ENCODE results near the gene AASDH. TPM values are rescaled to one million over a fixed set of nuclear protein-coding genes. Genes with fewer than 3 reads are reported as not detected.
A peak's percentile ranks its signal among the peaks of the same experiment; 100 is the strongest.

AASDH gene
- total and polyA plus RNA-seq, 7 experiments from 2014 or later, result 10.2 to 26.8 (median 15.8) TPM

- DNase-seq (no peak), ATAC-seq (no peak)
- intact Hi-C loops (cut with micrococcal nuclease), result loop anchor here in 1 of 2 donors (10.0 kb wide), 1 partner anchor 1123 kb away; no protein-coding TSS in a partner anchor
- Mint-ChIP-seq H3K4me1 (peaks cover 0 to 5% (median 0%) of the 10 kb centered on the region in 7 donors), H3K27ac (no peak overlapping the region), H3K36me3 (no peaks in the 10 kb centered on the region), H3K4me3 (no peak overlapping the region), H3K27me3 (peaks cover 0 to 4% (median 0%) of the 10 kb centered on the region in 5 donors), H3K9me3 (peaks cover 0 to 2% (median 0%) of the 10 kb centered on the region in 11 donors)
- no peaks in the 10 kb centered on the region for H3K27me3 ChIP-seq (ENCODE audit: control insufficient read depth in 2 of 2, insufficient read depth in 2 of 2, low read length in 2 of 2)
- CTCF ChIA-PET, result no interaction called here
- no peaks in the 10 kb centered on the region for H3K36me3 ChIP-seq (ENCODE audit: control insufficient read depth in 2 of 3, insufficient read depth in 3 of 3, low read length in 3 of 3)
- H3K27ac ChIP-seq (ENCODE audit: low read depth, low read length), result no peak overlapping the region
- H3K4me1 ChIP-seq (ENCODE audit: control insufficient read depth in 2 of 2, insufficient read depth in 2 of 2, low read length in 2 of 2), result no peaks in the 10 kb centered on the region
- no peak overlapping the region for H3K4me3 ChIP-seq (ENCODE audit: low read length)
- POLR2A ChIA-PET, result no interaction called here
- H3K9me3 ChIP-seq (ENCODE audit: control insufficient read depth in 2 of 3, low read length in 3 of 3), result no peaks in the 10 kb centered on the region
These were observed 79.9 kb downstream of the AASDH start for GRCh38 chr4:56307423-56307822.

GRCh38 chr4:56305390-56305789 is 81.9 kb downstream of the AASDH start:
- Mint-ChIP-seq H3K4me1 (peaks cover 0 to 16% (median 12%) of the 10 kb centered on the region in 7 donors), H3K36me3 (no peaks in the 10 kb centered on the region), H3K27ac (no peak overlapping the region), H3K27me3 (peaks cover 0 to 9% (median 0%) of the 10 kb centered on the region in 5 donors), H3K4me3 (no peak overlapping the region), H3K9me3 (peaks cover 0 to 2% (median 0%) of the 10 kb centered on the region in 11 donors)
- H3K4me1 ChIP-seq (ENCODE audit: control insufficient read depth in 2 of 2, insufficient read depth in 2 of 2, low read length in 2 of 2), result no peaks in the 10 kb centered on the region
- H3K27me3 ChIP-seq (ENCODE audit: control insufficient read depth in 2 of 2, insufficient read depth in 2 of 2, low read length in 2 of 2), result no peaks in the 10 kb centered on the region
- H3K9me3 ChIP-seq (ENCODE audit: control insufficient read depth in 2 of 3, low read length in 3 of 3), result no peaks in the 10 kb centered on the region
- POLR2A ChIA-PET, result no interaction called here
- no peak for ATAC-seq
- intact Hi-C loops (cut with micrococcal nuclease), result loop anchor here in 1 of 2 donors (10.0 kb wide), 1 partner anchor 1121 kb away; no protein-coding TSS in a partner anchor
- DNase-seq, result no peak
- CTCF ChIA-PET, result no interaction called here
- no peaks in the 10 kb centered on the region for H3K36me3 ChIP-seq (ENCODE audit: control insufficient read depth in 2 of 3, insufficient read depth in 3 of 3, low read length in 3 of 3)
- H3K27ac ChIP-seq (ENCODE audit: low read depth, low read length), result no peak overlapping the region
- no peak overlapping the region for H3K4me3 ChIP-seq (ENCODE audit: low read length)

GRCh38 chr4:56303921-56304320 is 83.4 kb downstream of the AASDH start:
- Mint-ChIP-seq H3K36me3 (no peaks in the 10 kb centered on the region), H3K27me3 (peaks cover 0 to 11% (median 0%) of the 10 kb centered on the region in 5 donors), H3K9me3 (peaks cover 0 to 2% (median 0%) of the 10 kb centered on the region in 11 donors), H3K4me3 (no peak overlapping the region), H3K27ac (peak overlapping the region in 1 of 9 donors; percentile 72), H3K4me1 (peaks cover 0 to 17% (median 13%) of the 10 kb centered on the region in 7 donors)
- ChIA-PET CTCF (interaction anchor here (0.7 kb wide), 1 partner anchor 524 kb away, joined by 3 read pairs; no protein-coding TSS in a partner anchor), POLR2A (no interaction called here)
- ATAC-seq, result no peak
- Histone ChIP-seq H3K27ac (ENCODE audit: low read depth, low read length) (no peak overlapping the region), H3K4me1 (ENCODE audit: control insufficient read depth in 2 of 2, insufficient read depth in 2 of 2, low read length in 2 of 2) (no peaks in the 10 kb centered on the region), H3K36me3 (ENCODE audit: control insufficient read depth in 2 of 3, insufficient read depth in 3 of 3, low read length in 3 of 3) (no peaks in the 10 kb centered on the region), H3K4me3 (ENCODE audit: low read length) (no peak overlapping the region), H3K27me3 (ENCODE audit: control insufficient read depth in 2 of 2, insufficient read depth in 2 of 2, low read length in 2 of 2) (no peaks in the 10 kb centered on the region), H3K9me3 (ENCODE audit: control insufficient read depth in 2 of 3, low read length in 3 of 3) (no peaks in the 10 kb centered on the region)
- intact Hi-C loops (cut with micrococcal nuclease), result loop anchor here (5.0 to 10.0 kb wide), 9 partner anchors 92 to 1119 kb away; partner anchors contain the start of genes CLOCK (in 1 of the 2) and EXOC1 (in 1 of the 2)
- no peak for DNase-seq

DNA sequence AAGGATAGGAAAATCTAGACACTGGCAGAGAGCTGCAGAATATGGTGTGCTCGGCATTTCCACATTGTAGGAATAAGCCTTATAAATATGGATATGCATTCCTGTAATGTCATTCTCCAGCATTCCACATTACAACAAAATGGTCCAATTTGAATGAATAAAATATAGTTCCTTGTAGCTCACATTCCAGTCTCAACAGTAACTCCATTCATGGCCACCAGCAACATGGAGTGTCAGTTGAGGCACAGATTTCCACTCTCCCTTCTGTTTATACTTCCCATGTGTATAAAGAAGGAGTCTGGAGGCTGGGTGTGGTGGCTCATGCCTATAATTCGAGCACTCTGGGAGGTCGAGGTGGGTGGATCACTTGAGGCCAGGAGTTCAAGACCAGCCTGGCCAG is 84.5 kb downstream of the AASDH start:
- intact Hi-C loops (cut with micrococcal nuclease), result loop anchor here (5.0 to 10.0 kb wide), 9 partner anchors 90 to 1118 kb away; partner anchors contain the start of genes CLOCK (in 1 of the 2) and EXOC1 (in 1 of the 2)
- H3K4me3 ChIP-seq (ENCODE audit: low read length), result no peak overlapping the region
- POLR2A ChIA-PET, result no interaction called here

DNA sequence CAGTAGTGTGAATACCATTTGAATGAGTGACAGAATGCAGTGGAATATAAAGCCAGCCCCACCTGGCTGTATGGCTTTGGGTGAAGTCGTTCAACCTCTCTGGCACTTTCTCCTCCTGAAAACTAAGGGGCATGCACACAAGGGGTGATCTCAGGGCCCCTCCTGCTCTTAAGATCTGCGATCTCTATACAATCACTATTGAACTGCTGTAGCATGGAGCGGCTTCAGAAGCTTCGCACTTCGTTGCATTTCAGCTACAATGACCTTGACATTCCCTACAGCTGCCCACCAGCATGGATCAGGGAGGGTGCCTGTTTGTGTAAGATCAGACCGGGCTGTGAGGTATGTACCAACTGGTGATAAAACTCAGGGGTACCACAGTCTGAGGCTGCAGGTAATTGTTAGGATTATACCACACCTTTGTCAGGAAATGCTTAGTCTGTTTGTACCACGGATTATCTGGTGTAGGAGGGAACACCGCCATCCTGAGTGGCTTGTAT is 85.2 kb downstream of the AASDH start:
- Mint-ChIP-seq H3K9me3 (peaks cover 0 to 2% (median 0%) of the 10 kb centered on the region in 11 donors), H3K36me3 (no peaks in the 10 kb centered on the region), H3K27me3 (peaks cover 0 to 7% (median 0%) of the 10 kb centered on the region in 5 donors), H3K4me3 (no peak overlapping the region), H3K27ac (no peak overlapping the region), H3K4me1 (peaks cover 0 to 17% (median 13%) of the 10 kb centered on the region in 7 donors)
- H3K4me3 ChIP-seq (ENCODE audit: low read length), result no peak overlapping the region
- POLR2A ChIA-PET, result no interaction called here
- no peak for DNase-seq
- no peaks in the 10 kb centered on the region for H3K36me3 ChIP-seq (ENCODE audit: control insufficient read depth in 2 of 3, insufficient read depth in 3 of 3, low read length in 3 of 3)
- intact Hi-C loops (cut with micrococcal nuclease), result loop anchor here (1.0 to 10.0 kb wide), 22 partner anchors 90 to 1979 kb away; partner anchors contain the start of genes CEP135 (in 2 of the 2), SRD5A3 (in 2 of the 2), CLOCK (in 1 of the 2) and EXOC1 (in 1 of the 2)
- ATAC-seq, result no peak
- CTCF ChIA-PET, result interaction anchor here (1.0 to 1.2 kb wide), 2 partner anchors 18 to 55 kb away, joined by 3 to 4 read pairs; no protein-coding TSS in a partner anchor
- no peaks in the 10 kb centered on the region for H3K9me3 ChIP-seq (ENCODE audit: control insufficient read depth in 2 of 3, low read length in 3 of 3)
- no peak overlapping the region for H3K27ac ChIP-seq (ENCODE audit: low read depth, low read length)
- no peaks in the 10 kb centered on the region for H3K4me1 ChIP-seq (ENCODE audit: control insufficient read depth in 2 of 2, insufficient read depth in 2 of 2, low read length in 2 of 2)
- H3K27me3 ChIP-seq (ENCODE audit: control insufficient read depth in 2 of 2, insufficient read depth in 2 of 2, low read length in 2 of 2), result no peaks in the 10 kb centered on the region

More for the DNA sequence above, 84.5 kb downstream of the AASDH start:
- H3K27me3 ChIP-seq (ENCODE audit: control insufficient read depth in 2 of 2, insufficient read depth in 2 of 2, low read length in 2 of 2), result no peaks in the 10 kb centered on the region
- no peaks in the 10 kb centered on the region for H3K9me3 ChIP-seq (ENCODE audit: control insufficient read depth in 2 of 3, low read length in 3 of 3)
- peaks cover 0 to 17% (median 13%) of the 10 kb centered on the region in 7 donors for H3K4me1 Mint-ChIP-seq
- CTCF ChIA-PET, result interaction anchor here (1.0 kb wide), 1 partner anchor 55 kb away, joined by 3 read pairs; no protein-coding TSS in a partner anchor
- H3K27ac ChIP-seq (ENCODE audit: low read depth, low read length), result no peak overlapping the region
- no peak for DNase-seq
- no peaks in the 10 kb centered on the region for H3K36me3 Mint-ChIP-seq
- H3K9me3 Mint-ChIP-seq, result peaks cover 0 to 2% (median 0%) of the 10 kb centered on the region in 11 donors
- no peaks in the 10 kb centered on the region for H3K4me1 ChIP-seq (ENCODE audit: control insufficient read depth in 2 of 2, insufficient read depth in 2 of 2, low read length in 2 of 2)
- no peak overlapping the region for H3K27ac Mint-ChIP-seq
- peaks cover 0 to 7% (median 0%) of the 10 kb centered on the region in 5 donors for H3K27me3 Mint-ChIP-seq
- no peak overlapping the region for H3K4me3 Mint-ChIP-seq
- no peak for ATAC-seq
- no peaks in the 10 kb centered on the region for H3K36me3 ChIP-seq (ENCODE audit: control insufficient read depth in 2 of 3, insufficient read depth in 3 of 3, low read length in 3 of 3)

DNA sequence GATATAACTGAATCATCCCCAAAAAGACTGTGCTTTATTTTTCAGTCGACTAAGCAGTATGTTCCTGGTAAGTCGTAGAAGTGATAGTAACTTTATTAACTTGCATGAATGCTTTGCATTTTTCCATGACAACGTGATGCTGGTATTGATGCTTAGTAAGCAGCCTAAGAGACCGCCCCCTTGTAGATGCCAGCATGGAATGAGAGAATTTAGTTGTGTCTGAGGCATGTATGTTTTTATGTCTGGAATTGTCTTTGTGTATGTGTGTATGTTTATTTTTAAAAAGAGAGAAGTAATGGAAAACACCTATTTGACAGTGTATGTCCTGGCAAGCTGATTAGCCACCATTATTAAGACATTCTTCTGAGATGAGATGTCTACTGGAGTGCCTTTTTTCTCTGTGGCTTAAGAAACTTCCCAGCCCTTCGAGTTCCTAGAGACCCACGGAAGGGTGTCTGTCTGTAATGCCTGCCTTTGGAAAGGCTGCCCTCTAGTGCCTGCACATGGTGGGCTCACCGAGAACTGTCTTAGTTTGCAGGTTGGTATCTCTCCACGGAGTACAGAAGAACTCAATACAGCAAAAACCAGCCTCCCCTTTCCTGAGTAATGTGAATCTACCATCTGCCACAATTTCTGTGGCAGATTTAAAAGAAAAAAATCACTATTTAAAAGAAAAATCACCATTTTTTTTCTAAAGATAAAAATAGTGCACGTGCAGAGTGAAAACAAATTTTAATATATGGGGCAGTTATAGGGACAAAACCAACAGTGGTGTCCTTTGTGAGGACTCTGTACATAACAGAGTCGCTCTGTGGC is 85.9 kb downstream of the AASDH start:
- H3K27ac ChIP-seq (ENCODE audit: low read depth, low read length), result no peak overlapping the region
- no peaks in the 10 kb centered on the region for H3K4me1 ChIP-seq (ENCODE audit: control insufficient read depth in 2 of 2, insufficient read depth in 2 of 2, low read length in 2 of 2)
- ATAC-seq (peak; percentile 92), DNase-seq (peak; percentile 27 to 71 (median 67))
- no peaks in the 10 kb centered on the region for H3K27me3 ChIP-seq (ENCODE audit: control insufficient read depth in 2 of 2, insufficient read depth in 2 of 2, low read length in 2 of 2)
- H3K9me3 Mint-ChIP-seq, result no peaks in the 10 kb centered on the region
- CTCF ChIA-PET, result interaction anchor here (0.6 to 1.2 kb wide), 5 partner anchors 18 to 1994 kb away, joined by 3 to 4 read pairs (median 3); no protein-coding TSS in a partner anchor
- peaks cover 4 to 21% (median 16%) of the 10 kb centered on the region in 7 donors for H3K4me1 Mint-ChIP-seq
- H3K27ac Mint-ChIP-seq, result peak overlapping the region in 3 of 9 donors; percentile 4 to 41 (median 32)
- H3K36me3 Mint-ChIP-seq, result no peaks in the 10 kb centered on the region
- H3K27me3 Mint-ChIP-seq, result peaks cover 0 to 7% (median 0%) of the 10 kb centered on the region in 5 donors
- POLR2A ChIA-PET, result interaction anchor here (0.7 kb wide), 1 partner anchor 9 kb away, joined by 6 read pairs; no protein-coding TSS in a partner anchor
- H3K36me3 ChIP-seq (ENCODE audit: control insufficient read depth in 2 of 3, insufficient read depth in 3 of 3, low read length in 3 of 3), result no peaks in the 10 kb centered on the region
- H3K9me3 ChIP-seq (ENCODE audit: control insufficient read depth in 2 of 3, low read length in 3 of 3), result no peaks in the 10 kb centered on the region
- peak overlapping the region; percentile 13 for H3K4me3 ChIP-seq (ENCODE audit: low read length)
- intact Hi-C loops (cut with micrococcal nuclease), result loop anchor here (1.0 to 10.0 kb wide), 22 partner anchors 89 to 1979 kb away; partner anchors contain the start of genes CEP135 (in 2 of the 2), SRD5A3 (in 2 of the 2), CLOCK (in 1 of the 2) and EXOC1 (in 1 of the 2)
- H3K4me3 Mint-ChIP-seq, result peak overlapping the region; percentile 46 to 79 (median 64)

All from naive thymus-derived CD4-positive, alpha-beta T cell (primary cell).